WTC11 (cell line): Measurements from ENCODE around the gene FAM53A. TPM values are rescaled to one million over a fixed set of nuclear protein-coding genes. Genes with fewer than 3 reads are reported as not detected.

Experiments
- ATAC-seq: fragments of 200-7000 bp; cut with Tn5 transposase; 2 replicates; pipeline ENCODE4 v1.10.0; 2021; ENCODE audit warnings: mild to moderate bottlenecking, moderate library complexity
- CTCF ChIA-PET: fragments of 300-600 bp; sonication (Branson Sonifier 250); formaldehyde crosslinking; loops from one replicate; lab custom pipeline; 2021; ENCODE audit warnings: antibody characterized with exemption; lab: Charles Lee
- POLR2A ChIA-PET: fragments of 350-600 bp; sonication (Branson Sonifier 250); formaldehyde crosslinking; loops from one replicate; lab custom pipeline; 2021; ENCODE audit warnings: antibody characterized with exemption; lab: Charles Lee
- DNase-seq: peaks from one replicate; pipeline ENCODE4 v3.0.0; 2021; ENCODE audit warnings: low spot score
- H3K27ac Mint-ChIP-seq: 2 replicates; pipeline ENCODE4 v1.8.0; 2021; ENCODE audit warnings: mixed read lengths
- H3K27me3 Mint-ChIP-seq: 2 replicates; pipeline ENCODE4 v1.8.0; 2021; ENCODE audit warnings: low read depth, mild to moderate bottlenecking, moderate library complexity, mixed read lengths
- H3K36me3 Mint-ChIP-seq: 2 replicates; pipeline ENCODE4 v1.8.0; 2021; ENCODE audit warnings: mixed read lengths
- H3K4me1 Mint-ChIP-seq: 2 replicates; pipeline ENCODE4 v1.8.0; 2022; ENCODE audit warnings: mixed read lengths
- H3K4me3 Mint-ChIP-seq: 2 replicates; pipeline ENCODE4 v1.8.0; 2021; ENCODE audit warnings: mild to moderate bottlenecking, moderate library complexity, mixed read lengths
- H3K9me3 Mint-ChIP-seq: 2 replicates; pipeline ENCODE4 v1.8.0; 2021; ENCODE audit warnings: mixed read lengths
- CDX4 ChIP-seq: fragments of 250-450 bp; sonication (Bioruptor Pico); IDR thresholded peaks from 2 replicates; pipeline ENCODE4 v1.9.0; 2021; ENCODE audit warnings: moderate library complexity, mild to moderate bottlenecking, inconsistent platforms, borderline replicate concordance
- CREB1 ChIP-seq: sonication (generic); formaldehyde crosslinking; IDR thresholded peaks from 2 replicates; pipeline ENCODE4 v1.8.0; 2023; ENCODE audit warnings: mild to moderate bottlenecking, missing genetic modification reagents
- E2F4 ChIP-seq: sonication (generic); formaldehyde crosslinking; IDR thresholded peaks from 2 replicates; pipeline ENCODE4 v1.8.1; 2022; ENCODE audit warnings: low read depth, mild to moderate bottlenecking, moderate library complexity, missing genetic modification reagents, borderline replicate concordance
- E2F5 ChIP-seq: sonication (generic); formaldehyde crosslinking; IDR thresholded peaks from 2 replicates; pipeline ENCODE4 v1.8.1; 2022; ENCODE audit warnings: mild to moderate bottlenecking, moderate library complexity, missing genetic modification reagents
- ERG ChIP-seq: fragments of 250-450 bp; sonication (Bioruptor Pico); IDR thresholded peaks from 2 replicates; pipeline ENCODE4 v1.8.0; 2021; ENCODE audit warnings: mild to moderate bottlenecking
- FOXK1 ChIP-seq: sonication (generic); formaldehyde crosslinking; IDR thresholded peaks from 2 replicates; pipeline ENCODE4 v1.8.0; 2022; ENCODE audit warnings: mild to moderate bottlenecking, moderate library complexity, missing genetic modification reagents
- KAT7 ChIP-seq: sonication (generic); formaldehyde crosslinking; IDR thresholded peaks from 2 replicates; pipeline ENCODE4 v1.8.1; 2023; ENCODE audit warnings: missing genetic modification reagents, mild to moderate bottlenecking, borderline replicate concordance
- MXD4 ChIP-seq: fragments of 250-450 bp; sonication (Bioruptor Pico); IDR thresholded peaks from 2 replicates; pipeline ENCODE4 v1.8.0; 2021; ENCODE audit warnings: mild to moderate bottlenecking, moderate library complexity, borderline replicate concordance
- OVOL2 ChIP-seq: fragments of 250-450 bp; sonication (Bioruptor Pico); IDR thresholded peaks from 2 replicates; pipeline ENCODE4 v1.9.0; 2021; ENCODE audit warnings: mild to moderate bottlenecking, borderline replicate concordance
- RELA ChIP-seq: sonication (generic); formaldehyde crosslinking; IDR thresholded peaks from 2 replicates; pipeline ENCODE4 v1.8.1; 2022; ENCODE audit warnings: missing genetic modification reagents, mild to moderate bottlenecking, borderline replicate concordance
- USF1 ChIP-seq: sonication (generic); formaldehyde crosslinking; IDR thresholded peaks from 2 replicates; pipeline ENCODE4 v1.8.0; 2022; ENCODE audit warnings: mild to moderate bottlenecking, missing genetic modification reagents
- ZNF219 ChIP-seq: sonication (generic); formaldehyde crosslinking; IDR thresholded peaks from 2 replicates; pipeline ENCODE4 v1.8.0; 2023; ENCODE audit warnings: missing genetic modification reagents, mild to moderate bottlenecking, borderline replicate concordance
- ZNF423 ChIP-seq: fragments of 250-450 bp; sonication (Bioruptor Pico); IDR thresholded peaks from 2 replicates; pipeline ENCODE4 v2.1.2; 2022; ENCODE audit warnings: mild to moderate bottlenecking, moderate library complexity
- ZSCAN18 ChIP-seq: fragments of 250-450 bp; sonication (Bioruptor Pico); IDR thresholded peaks from 2 replicates; pipeline ENCODE4 v2.1.2; 2022; ENCODE audit warnings: mild to moderate bottlenecking, moderate library complexity
- total RNA-seq: library from RNA; stranded (reverse); gene quantifications from 3 replicates; pipeline ENCODE4 v1.2.3, GENCODE V29; 2021

The FAM53A gene
- total RNA-seq, 1 experiment from 2014 or later, result 2.9 TPM

DNA sequence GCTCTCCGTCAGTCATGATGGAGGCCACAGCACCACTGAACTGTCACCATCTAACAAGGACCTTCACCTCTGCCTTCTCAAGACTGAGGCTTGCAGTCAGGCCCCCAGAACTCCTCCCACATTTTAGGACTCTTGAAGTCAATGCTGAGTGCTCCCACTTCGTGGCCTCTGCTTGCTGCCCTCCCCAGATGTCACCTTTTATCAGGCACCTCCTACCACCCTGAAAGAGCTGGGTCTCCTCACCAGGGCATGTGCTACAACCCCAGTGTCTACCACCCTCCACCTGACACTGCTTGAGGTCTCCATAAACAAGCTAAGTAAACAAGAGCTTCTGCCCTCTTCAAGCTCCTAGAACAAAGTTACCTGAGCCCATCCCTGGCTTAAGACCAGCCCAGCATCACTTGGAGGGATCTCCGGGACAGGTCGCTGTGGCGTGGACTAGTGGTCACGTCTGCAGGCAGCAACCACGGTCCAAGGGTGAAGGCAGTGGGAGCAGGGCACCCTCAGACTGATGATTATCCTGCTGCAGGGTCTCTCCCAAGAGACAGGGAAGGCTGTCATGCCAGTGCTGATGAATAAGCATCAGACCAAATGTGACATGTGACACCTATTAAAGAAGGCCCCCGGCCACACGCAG, 7.7 kb upstream of the FAM53A start:
- H3K4me1 Mint-ChIP-seq, result 0 out of 2 replicates have a peak, but pooled peaks cover under 1% of the 10 kb centered on the region
- CTCF ChIA-PET, result interaction anchor here (0.5 kb wide), 1 partner anchor 33 kb away, joined by 3 read pairs; no protein-coding TSS in a partner anchor
- POLR2A ChIA-PET, result no interaction called here

DNA sequence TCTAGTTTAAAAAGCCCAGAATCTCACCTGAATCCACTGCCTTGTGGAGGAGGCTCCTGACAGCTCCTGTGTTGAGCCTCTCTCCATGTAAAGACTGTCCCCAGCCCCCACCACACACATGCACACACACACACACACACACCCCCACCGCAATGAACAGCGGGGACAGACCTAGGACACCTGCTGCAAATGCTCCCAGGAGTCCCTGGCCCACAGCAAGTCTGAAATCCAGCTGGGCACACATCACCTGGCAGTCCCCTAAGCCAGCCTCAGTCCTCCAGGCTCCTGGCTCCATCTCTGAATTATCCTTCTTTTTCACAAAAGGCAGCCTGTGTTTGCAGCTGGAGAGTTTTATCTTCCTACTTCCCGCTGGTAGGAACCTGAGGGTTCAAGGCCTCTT, 6.6 kb upstream of the FAM53A start:
- Mint-ChIP-seq H3K4me3 (no peak overlapping the region), H3K27ac (no peak overlapping the region), H3K27me3 (no peaks in the 10 kb centered on the region), H3K9me3 (no peaks in the 10 kb centered on the region), H3K36me3 (peaks cover 42% of the 10 kb centered on the region), H3K4me1 (peaks cover 7% of the 10 kb centered on the region)
- POLR2A ChIA-PET, result no interaction called here
- ATAC-seq (no peak), DNase-seq (no peak)
- no peak for TF ChIP-seq RELA
- no peak for TF ChIP-seq MXD4
- no peak for TF ChIP-seq CDX4 (CRISPR knock-in tag)
- no peak for TF ChIP-seq ZNF423 (CRISPR knock-in tag)
- no peak for TF ChIP-seq FOXK1 (CRISPR knock-in tag)
- TF ChIP-seq ZNF219 (CRISPR knock-in tag), result no peak
- CTCF ChIA-PET, result interaction anchor here (1.8 kb wide), 1 partner anchor 39 kb away, joined by 7 read pairs; no protein-coding TSS in a partner anchor

More for the DNA sequence above, 7.7 kb upstream of the FAM53A start:
- no peak for DNase-seq
- Mint-ChIP-seq H3K27ac (no peak overlapping the region), H3K27me3 (no peaks in the 10 kb centered on the region), H3K9me3 (no peaks in the 10 kb centered on the region)
- no peak for ATAC-seq
- TF ChIP-seq KAT7 (CRISPR knock-in tag) (no peak), ZSCAN18 (CRISPR knock-in tag) (no peak), CREB1 (CRISPR knock-in tag) (no peak), OVOL2 (CRISPR knock-in tag) (no peak)
- TF ChIP-seq, all 79 proteins: peak for 0
- no peak overlapping the region for H3K4me3 Mint-ChIP-seq
- H3K36me3 Mint-ChIP-seq, result peaks cover 47% of the 10 kb centered on the region

- H3K4me3 Mint-ChIP-seq, result peak overlapping the region; percentile 35; the same call in 1 of the 2 replicates
- ChIA-PET POLR2A (no interaction called here), CTCF (no interaction called here)
- H3K4me1 Mint-ChIP-seq, result peaks cover 16% of the 10 kb centered on the region
- ATAC-seq (no peak), DNase-seq (no peak)
- no peak for TF ChIP-seq E2F5
- no peak for TF ChIP-seq E2F4 (CRISPR knock-in tag)
- no peak for TF ChIP-seq USF1 (CRISPR knock-in tag)
- no peak for TF ChIP-seq ERG (CRISPR knock-in tag)
- H3K27ac Mint-ChIP-seq, result no peak overlapping the region; the same call in 1 of the 2 replicates
- H3K36me3 Mint-ChIP-seq, result peaks cover 12% of the 10 kb centered on the region
- H3K27me3 Mint-ChIP-seq, result peaks cover 20% of the 10 kb centered on the region
- H3K9me3 Mint-ChIP-seq, result no peaks in the 10 kb centered on the region
Measured at GRCh38 chr4:1686440-1687036, 2.4 kb upstream of the FAM53A start.
